WTC11 (cell line): ENCODE results near the gene ANKRD66.

Experiments
- FOXJ3 ChIP-seq: sonication (generic); formaldehyde crosslinking; IDR thresholded peaks from 2 replicates; pipeline ENCODE4 v1.9.0; 2021; ENCODE audit warnings: missing genetic modification reagents, mild to moderate bottlenecking, borderline replicate concordance
- GABPB1 ChIP-seq: sonication (generic); formaldehyde crosslinking; IDR thresholded peaks from 2 replicates; pipeline ENCODE4 v1.8.1; 2023; ENCODE audit warnings: mild to moderate bottlenecking, missing genetic modification reagents
- JUN ChIP-seq: sonication (generic); formaldehyde crosslinking; IDR thresholded peaks from 2 replicates; pipeline ENCODE4 v1.8.0; 2023; ENCODE audit warnings: mild to moderate bottlenecking, missing genetic modification reagents
- NFYB ChIP-seq: sonication (generic); formaldehyde crosslinking; conservative IDR thresholded peaks from 2 replicates; pipeline ENCODE4 v1.8.0; 2022; ENCODE audit warnings: low read depth, missing genetic modification reagents
- TEAD4 ChIP-seq: sonication (generic); formaldehyde crosslinking; IDR thresholded peaks from 2 replicates; pipeline ENCODE4 v1.8.0; 2022; ENCODE audit warnings: mild to moderate bottlenecking, missing genetic modification reagents
- ZBTB21 ChIP-seq: sonication (generic); formaldehyde crosslinking; IDR thresholded peaks from 2 replicates; pipeline ENCODE4 v1.8.1; 2023; ENCODE audit warnings: mild to moderate bottlenecking, missing genetic modification reagents, borderline replicate concordance
- ZNF138 ChIP-seq: sonication (generic); formaldehyde crosslinking; conservative IDR thresholded peaks from 2 replicates; pipeline ENCODE4 v1.8.1; 2022; ENCODE audit warnings: mild to moderate bottlenecking, moderate library complexity, missing genetic modification reagents
- TF ChIP-seq, protein P1 (sequence below): sonication (generic); formaldehyde crosslinking; IDR thresholded peaks from 2 replicates; pipeline ENCODE4 v1.8.1; 2023; ENCODE audit warnings: mild to moderate bottlenecking, missing genetic modification reagents, moderate library complexity
- TF ChIP-seq, protein P2 (sequence below): fragments of 200-600 bp; IDR thresholded peaks from 2 replicates; pipeline ENCODE4 v1.8.0; 2022; ENCODE audit warnings: antibody characterized with exemption
- TF ChIP-seq, protein P3 (sequence below): fragments of 250-450 bp; sonication (Bioruptor Pico); IDR thresholded peaks from 2 replicates; pipeline ENCODE4 v1.9.0; 2021; ENCODE audit warnings: mild to moderate bottlenecking
- TF ChIP-seq, protein P4 (sequence below): sonication (generic); formaldehyde crosslinking; IDR thresholded peaks from 2 replicates; pipeline ENCODE4 v1.8.1; 2023; ENCODE audit warnings: mild to moderate bottlenecking, missing genetic modification reagents, borderline replicate concordance

DNA sequence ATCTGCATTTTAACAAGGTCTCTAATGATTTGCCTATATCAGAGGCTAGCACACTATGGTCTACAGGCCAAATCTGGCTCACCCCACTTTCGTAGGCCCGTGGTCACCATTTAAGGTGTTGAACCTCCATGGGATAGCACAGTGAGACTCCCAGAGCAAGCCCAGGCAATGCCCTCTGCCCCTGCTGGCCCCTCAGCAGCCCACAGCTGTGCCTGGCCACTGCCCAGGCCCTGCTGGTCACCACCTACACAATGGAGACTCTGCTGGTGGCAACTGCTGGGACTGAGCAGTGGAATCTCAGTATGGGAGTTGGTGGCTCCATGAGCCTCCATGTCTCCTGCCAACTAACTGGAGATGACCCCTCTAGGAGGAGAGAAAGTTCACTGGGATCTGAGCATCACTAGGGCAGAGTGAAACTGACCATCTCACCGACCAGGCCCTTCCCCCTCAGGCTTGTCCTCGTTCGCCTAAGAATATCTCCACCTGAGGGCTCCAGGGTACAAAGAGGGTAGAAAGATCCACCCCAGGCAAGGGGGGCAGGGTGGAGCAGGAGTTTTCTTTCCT, 2.3 kb downstream of the ANKRD66 start:
- TF ChIP-seq, protein P1, sequence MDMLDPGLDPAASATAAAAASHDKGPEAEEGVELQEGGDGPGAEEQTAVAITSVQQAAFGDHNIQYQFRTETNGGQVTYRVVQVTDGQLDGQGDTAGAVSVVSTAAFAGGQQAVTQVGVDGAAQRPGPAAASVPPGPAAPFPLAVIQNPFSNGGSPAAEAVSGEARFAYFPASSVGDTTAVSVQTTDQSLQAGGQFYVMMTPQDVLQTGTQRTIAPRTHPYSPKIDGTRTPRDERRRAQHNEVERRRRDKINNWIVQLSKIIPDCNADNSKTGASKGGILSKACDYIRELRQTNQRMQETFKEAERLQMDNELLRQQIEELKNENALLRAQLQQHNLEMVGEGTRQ: no peak
- TF ChIP-seq, protein P2, sequence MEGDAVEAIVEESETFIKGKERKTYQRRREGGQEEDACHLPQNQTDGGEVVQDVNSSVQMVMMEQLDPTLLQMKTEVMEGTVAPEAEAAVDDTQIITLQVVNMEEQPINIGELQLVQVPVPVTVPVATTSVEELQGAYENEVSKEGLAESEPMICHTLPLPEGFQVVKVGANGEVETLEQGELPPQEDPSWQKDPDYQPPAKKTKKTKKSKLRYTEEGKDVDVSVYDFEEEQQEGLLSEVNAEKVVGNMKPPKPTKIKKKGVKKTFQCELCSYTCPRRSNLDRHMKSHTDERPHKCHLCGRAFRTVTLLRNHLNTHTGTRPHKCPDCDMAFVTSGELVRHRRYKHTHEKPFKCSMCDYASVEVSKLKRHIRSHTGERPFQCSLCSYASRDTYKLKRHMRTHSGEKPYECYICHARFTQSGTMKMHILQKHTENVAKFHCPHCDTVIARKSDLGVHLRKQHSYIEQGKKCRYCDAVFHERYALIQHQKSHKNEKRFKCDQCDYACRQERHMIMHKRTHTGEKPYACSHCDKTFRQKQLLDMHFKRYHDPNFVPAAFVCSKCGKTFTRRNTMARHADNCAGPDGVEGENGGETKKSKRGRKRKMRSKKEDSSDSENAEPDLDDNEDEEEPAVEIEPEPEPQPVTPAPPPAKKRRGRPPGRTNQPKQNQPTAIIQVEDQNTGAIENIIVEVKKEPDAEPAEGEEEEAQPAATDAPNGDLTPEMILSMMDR: no peak
- TF ChIP-seq, protein P3, sequence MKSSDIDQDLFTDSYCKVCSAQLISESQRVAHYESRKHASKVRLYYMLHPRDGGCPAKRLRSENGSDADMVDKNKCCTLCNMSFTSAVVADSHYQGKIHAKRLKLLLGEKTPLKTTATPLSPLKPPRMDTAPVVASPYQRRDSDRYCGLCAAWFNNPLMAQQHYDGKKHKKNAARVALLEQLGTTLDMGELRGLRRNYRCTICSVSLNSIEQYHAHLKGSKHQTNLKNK (CRISPR knock-in tag): no peak
- TF ChIP-seq GABPB1 (CRISPR knock-in tag) (no peak), JUN (CRISPR knock-in tag) (no peak), TEAD4 (CRISPR knock-in tag) (no peak), FOXJ3 (no peak), ZNF138 (CRISPR knock-in tag) (no peak), NFYB (CRISPR knock-in tag) (no peak), ZBTB21 (CRISPR knock-in tag) (no peak)
- TF ChIP-seq, protein P4, sequence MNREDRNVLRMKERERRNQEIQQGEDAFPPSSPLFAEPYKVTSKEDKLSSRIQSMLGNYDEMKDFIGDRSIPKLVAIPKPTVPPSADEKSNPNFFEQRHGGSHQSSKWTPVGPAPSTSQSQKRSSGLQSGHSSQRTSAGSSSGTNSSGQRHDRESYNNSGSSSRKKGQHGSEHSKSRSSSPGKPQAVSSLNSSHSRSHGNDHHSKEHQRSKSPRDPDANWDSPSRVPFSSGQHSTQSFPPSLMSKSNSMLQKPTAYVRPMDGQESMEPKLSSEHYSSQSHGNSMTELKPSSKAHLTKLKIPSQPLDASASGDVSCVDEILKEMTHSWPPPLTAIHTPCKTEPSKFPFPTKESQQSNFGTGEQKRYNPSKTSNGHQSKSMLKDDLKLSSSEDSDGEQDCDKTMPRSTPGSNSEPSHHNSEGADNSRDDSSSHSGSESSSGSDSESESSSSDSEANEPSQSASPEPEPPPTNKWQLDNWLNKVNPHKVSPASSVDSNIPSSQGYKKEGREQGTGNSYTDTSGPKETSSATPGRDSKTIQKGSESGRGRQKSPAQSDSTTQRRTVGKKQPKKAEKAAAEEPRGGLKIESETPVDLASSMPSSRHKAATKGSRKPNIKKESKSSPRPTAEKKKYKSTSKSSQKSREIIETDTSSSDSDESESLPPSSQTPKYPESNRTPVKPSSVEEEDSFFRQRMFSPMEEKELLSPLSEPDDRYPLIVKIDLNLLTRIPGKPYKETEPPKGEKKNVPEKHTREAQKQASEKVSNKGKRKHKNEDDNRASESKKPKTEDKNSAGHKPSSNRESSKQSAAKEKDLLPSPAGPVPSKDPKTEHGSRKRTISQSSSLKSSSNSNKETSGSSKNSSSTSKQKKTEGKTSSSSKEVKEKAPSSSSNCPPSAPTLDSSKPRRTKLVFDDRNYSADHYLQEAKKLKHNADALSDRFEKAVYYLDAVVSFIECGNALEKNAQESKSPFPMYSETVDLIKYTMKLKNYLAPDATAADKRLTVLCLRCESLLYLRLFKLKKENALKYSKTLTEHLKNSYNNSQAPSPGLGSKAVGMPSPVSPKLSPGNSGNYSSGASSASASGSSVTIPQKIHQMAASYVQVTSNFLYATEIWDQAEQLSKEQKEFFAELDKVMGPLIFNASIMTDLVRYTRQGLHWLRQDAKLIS (CRISPR knock-in tag): no peak
